Activated T-cell treated with anti-CD3 and anti-CD28 coated beads, Interleukin-2, amount 50 U/mL, for 72 hours (primary cell): ENCODE results near the gene CPSF2. TPM values are rescaled to one million over a fixed set of nuclear protein-coding genes. Genes with fewer than 3 reads are reported as not detected.

Experiments used
- ATAC-seq, 2 donors: fragments of 150-1000 bp; cut with Tn5 transposase; replicated peaks in 1 of 2; 2 replicates each; pipeline ENCODE4 v1.10.0; 2021; ENCODE audit warnings: moderate library complexity in 2 of 2, mild to moderate bottlenecking in 1 of 2
- DNase-seq, 2 donors: peaks; one replicate each; pipeline ENCODE4 v3.0.0; 2021 to 2022; ENCODE audit warnings: mixed read lengths in 1 of 2
- H3K27ac Mint-ChIP-seq: one replicate; pipeline ENCODE4 v1.8.0; 2022; ENCODE audit warnings: mild to moderate bottlenecking, moderate library complexity, mixed read lengths
- H3K27me3 Mint-ChIP-seq: one replicate; pipeline ENCODE4 v1.8.0; 2022; ENCODE audit warnings: low read depth, mixed read lengths
- H3K36me3 Mint-ChIP-seq, 2 donors: one replicate each; pipeline ENCODE4 v1.8.0; 2022; ENCODE audit warnings: mixed read lengths in 2 of 2, mild to moderate bottlenecking in 1 of 2; ENCODE audit not compliant: insufficient read depth in 2 of 2
- H3K4me1 Mint-ChIP-seq: one replicate; pipeline ENCODE4 v1.8.0; 2022; ENCODE audit warnings: low read depth, mixed read lengths
- H3K4me3 Mint-ChIP-seq, 2 donors: one replicate each; pipeline ENCODE4 v1.8.0; 2022; ENCODE audit warnings: mild to moderate bottlenecking in 2 of 2, mixed read lengths in 2 of 2, moderate library complexity in 2 of 2
- H3K9me3 Mint-ChIP-seq, 2 donors: one replicate each; pipeline ENCODE4 v1.8.0; 2022; ENCODE audit warnings: mixed read lengths in 2 of 2
- total RNA-seq, 2 donors: library from RNA; stranded (reverse); gene quantifications; one replicate each; pipeline ENCODE4 v1.2.3, GENCODE V29; 2022

The CPSF2 gene
- total RNA-seq = 10 to 100 TPM; 72.1 to 81.7 TPM

GRCh38 chr14:92121670-92122350 is at the start of gene CPSF2, which contains the start of gene NDUFB1:
CPSF2 (plus strand) TSS chr14:92121969; CDS start chr14:92130985, 9,016 bp downstream.
NDUFB1 (minus strand) TSS chr14:92121706; CDS start chr14:92117637, 4,069 bp downstream.
- ATAC-seq (peak; percentile 92 to 94), DNase-seq (peak; percentile 89 to 91)
- Mint-ChIP-seq H3K4me3 (peak within 1 kb of the TSS; percentile 86 to 95), H3K27me3 (no peaks in the 10 kb centered on the region), H3K36me3 (peaks cover 4 to 13% of the 10 kb centered on the region in 2 donors), H3K27ac (peak within 1 kb of the TSS; percentile 100), H3K4me1 (peaks cover 39% of the 10 kb centered on the region), H3K9me3 (no peaks in the 10 kb centered on the region)

GRCh38 chr14:92074555-92074954 is 47.2 kb upstream of the CPSF2 start:
- no peaks in the 10 kb centered on the region for H3K9me3 Mint-ChIP-seq
- no peaks in the 10 kb centered on the region for H3K4me1 Mint-ChIP-seq
- H3K36me3 Mint-ChIP-seq = peaks cover 1 to 6% of the 10 kb centered on the region in 2 donors
- ATAC-seq = no peak
- no peak for DNase-seq
- H3K27ac Mint-ChIP-seq = peak overlapping the region; percentile 9
- no peak overlapping the region for H3K4me3 Mint-ChIP-seq
- H3K27me3 Mint-ChIP-seq = no peaks in the 10 kb centered on the region

GRCh38 chr14:92088494-92088893 is 33.3 kb upstream of the CPSF2 start:
- Mint-ChIP-seq H3K36me3 (peaks cover 2 to 8% of the 10 kb centered on the region in 2 donors), H3K27me3 (no peaks in the 10 kb centered on the region), H3K4me1 (no peaks in the 10 kb centered on the region), H3K27ac (no peak overlapping the region), H3K9me3 (no peaks in the 10 kb centered on the region), H3K4me3 (no peak overlapping the region)
- DNase-seq (no peak), ATAC-seq (no peak)

- H3K4me3 Mint-ChIP-seq = no peak overlapping the region
- H3K36me3 Mint-ChIP-seq = peaks cover 0 to 7% of the 10 kb centered on the region in 2 donors
- H3K27me3 Mint-ChIP-seq = no peaks in the 10 kb centered on the region
- no peaks in the 10 kb centered on the region for H3K9me3 Mint-ChIP-seq
- no peak for DNase-seq
- H3K27ac Mint-ChIP-seq = no peak overlapping the region
- no peaks in the 10 kb centered on the region for H3K4me1 Mint-ChIP-seq
- ATAC-seq = no peak
Observed at GRCh38 chr14:92093320-92093719, 28.4 kb upstream of the CPSF2 start.

GRCh38 chr14:92099802-92100201 is 22.0 kb upstream of the CPSF2 start:
- Mint-ChIP-seq H3K36me3 (peaks cover 0 to 5% of the 10 kb centered on the region in 2 donors), H3K9me3 (no peaks in the 10 kb centered on the region), H3K4me3 (no peak overlapping the region), H3K27me3 (no peaks in the 10 kb centered on the region), H3K4me1 (peaks cover 18% of the 10 kb centered on the region), H3K27ac (peak overlapping the region; percentile 21)
- DNase-seq (no peak), ATAC-seq (no peak)

GRCh38 chr14:92103363-92103989 is 18.3 kb upstream of the CPSF2 start:
- ATAC-seq (no peak), DNase-seq (no peak)
- Mint-ChIP-seq H3K9me3 (peaks cover 0 to 2% of the 10 kb centered on the region in 2 donors), H3K27me3 (no peaks in the 10 kb centered on the region), H3K27ac (no peak overlapping the region), H3K36me3 (peaks cover 0 to 5% of the 10 kb centered on the region in 2 donors), H3K4me3 (no peak overlapping the region), H3K4me1 (peaks cover 38% of the 10 kb centered on the region)

- Mint-ChIP-seq H3K9me3 (peaks cover 0 to 2% of the 10 kb centered on the region in 2 donors), H3K4me1 (peaks cover 37% of the 10 kb centered on the region), H3K4me3 (peak overlapping the region; percentile 92 to 95), H3K36me3 (peaks cover 0 to 5% of the 10 kb centered on the region in 2 donors), H3K27me3 (no peaks in the 10 kb centered on the region), H3K27ac (peak overlapping the region; percentile 77)
- ATAC-seq (no peak), DNase-seq (no peak)
Observed at GRCh38 chr14:92105073-92105892, 16.5 kb upstream of the CPSF2 start.

- Mint-ChIP-seq H3K27ac (peak overlapping the region; percentile 77), H3K4me1 (peaks cover 37% of the 10 kb centered on the region), H3K27me3 (no peaks in the 10 kb centered on the region), H3K9me3 (peaks cover 0 to 2% of the 10 kb centered on the region in 2 donors), H3K36me3 (peaks cover 0 to 5% of the 10 kb centered on the region in 2 donors), H3K4me3 (peak overlapping the region; percentile 92 to 95)
- ATAC-seq (peak in 1 of 2 donors; percentile 7), DNase-seq (peak in 1 of 2 donors; percentile 25)
Observed at GRCh38 chr14:92105893-92106142, 16.0 kb upstream of the CPSF2 start.

- Mint-ChIP-seq H3K4me3 (peak within 1 kb of the TSS; percentile 92 to 95), H3K27me3 (no peaks in the 10 kb centered on the region), H3K36me3 (peaks cover 0 to 5% of the 10 kb centered on the region in 2 donors), H3K4me1 (peaks cover 37% of the 10 kb centered on the region), H3K9me3 (peaks cover 0 to 2% of the 10 kb centered on the region in 2 donors), H3K27ac (peak within 1 kb of the TSS; percentile 77)
- DNase-seq (peak; percentile 94 to 98), ATAC-seq (peak; percentile 96)
Observed at GRCh38 chr14:92106143-92106926, 15.4 kb upstream of the CPSF2 start, which contains the start of gene ATXN3. ATXN3 (minus strand) TSS chr14:92106582; CDS start chr14:92106552, 30 bp downstream.

- DNase-seq (peak; percentile 12 to 20), ATAC-seq (no peak)
- Mint-ChIP-seq H3K27me3 (no peaks in the 10 kb centered on the region), H3K4me1 (peaks cover 31% of the 10 kb centered on the region), H3K4me3 (peak overlapping the region; percentile 62 to 66), H3K9me3 (peaks cover 0 to 2% of the 10 kb centered on the region in 2 donors), H3K27ac (peak overlapping the region; percentile 74), H3K36me3 (peaks cover 0 to 5% of the 10 kb centered on the region in 2 donors)
Observed at GRCh38 chr14:92108345-92109254, 13.2 kb upstream of the CPSF2 start.

- H3K27me3 Mint-ChIP-seq = no peaks in the 10 kb centered on the region
- H3K4me1 Mint-ChIP-seq = peaks cover 31% of the 10 kb centered on the region
- H3K27ac Mint-ChIP-seq = no peak overlapping the region
- DNase-seq (no peak), ATAC-seq (no peak)
- peaks cover 0 to 5% of the 10 kb centered on the region in 2 donors for H3K36me3 Mint-ChIP-seq
- no peak overlapping the region for H3K4me3 Mint-ChIP-seq
- H3K9me3 Mint-ChIP-seq = peaks cover 0 to 2% of the 10 kb centered on the region in 2 donors
Observed at GRCh38 chr14:92109490-92109889, 12.3 kb upstream of the CPSF2 start.
